Measurements from ENCODE around the gene RIMBP3C. TPM values are rescaled to one million over a fixed set of nuclear protein-coding genes. Genes with fewer than 3 reads are reported as not detected.

RIMBP3C gene
- total RNA-seq, 1 donor from 2014 or later: not detected

DNA sequence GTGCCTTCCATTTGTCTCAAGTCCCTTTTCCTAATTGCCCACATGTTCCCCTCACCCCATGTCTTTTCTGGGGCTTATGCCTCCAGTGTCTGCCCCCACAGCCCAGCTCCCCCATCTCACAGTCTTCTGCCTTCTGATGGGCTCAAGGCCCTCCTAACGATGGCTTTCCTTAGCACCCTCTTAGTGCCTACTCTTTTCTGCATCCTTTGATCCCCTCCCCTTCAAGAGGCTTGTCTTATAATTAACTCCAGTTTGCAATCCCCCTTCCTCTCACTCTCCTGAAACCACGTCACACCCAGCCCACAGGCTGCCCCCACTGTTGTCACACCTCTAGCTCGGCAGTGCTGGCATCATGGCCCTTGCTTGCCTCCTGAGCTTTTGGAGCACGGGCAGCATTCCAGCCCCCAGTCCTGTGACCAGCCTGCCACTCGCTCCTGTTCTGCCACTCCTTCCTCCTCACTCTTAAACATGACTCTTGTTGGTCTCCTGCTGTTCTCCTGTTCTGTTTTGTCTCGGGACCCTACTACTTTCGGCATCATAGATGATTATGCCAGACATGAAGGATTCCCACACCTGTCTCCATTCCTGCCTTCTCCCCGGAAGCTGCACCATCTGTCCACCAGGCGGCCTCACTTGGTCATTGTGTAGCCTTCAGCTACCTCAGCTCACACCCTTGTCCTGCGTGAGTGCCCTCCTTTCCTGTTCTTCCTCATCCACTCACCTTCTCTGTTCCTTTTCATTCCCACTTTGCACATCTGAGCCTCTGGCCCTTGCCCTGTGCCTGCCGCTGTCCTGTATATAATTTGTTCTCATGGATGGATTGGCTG, 42.4 kb upstream of the RIMBP3C start:
- Histone ChIP-seq H3K4me3 (no peak overlapping the region), H3K4me1 (peaks cover 9 to 29% of the 10 kb centered on the region in 2 donors), H3K27me3 (no peaks in the 10 kb centered on the region), H3K27ac (no peak overlapping the region), H3K9me3 (no peaks in the 10 kb centered on the region), H3K36me3 (peaks cover 34 to 36% of the 10 kb centered on the region in 2 donors)
- no peak for DNase-seq (ENCODE audit: low spot score in 2 of 2)
- intact Hi-C loops (cut with DNase I): loop anchor here (5.0 kb wide), 1 partner anchor 34 kb away; no protein-coding TSS in a partner anchor
- TF ChIP-seq, protein P1, sequence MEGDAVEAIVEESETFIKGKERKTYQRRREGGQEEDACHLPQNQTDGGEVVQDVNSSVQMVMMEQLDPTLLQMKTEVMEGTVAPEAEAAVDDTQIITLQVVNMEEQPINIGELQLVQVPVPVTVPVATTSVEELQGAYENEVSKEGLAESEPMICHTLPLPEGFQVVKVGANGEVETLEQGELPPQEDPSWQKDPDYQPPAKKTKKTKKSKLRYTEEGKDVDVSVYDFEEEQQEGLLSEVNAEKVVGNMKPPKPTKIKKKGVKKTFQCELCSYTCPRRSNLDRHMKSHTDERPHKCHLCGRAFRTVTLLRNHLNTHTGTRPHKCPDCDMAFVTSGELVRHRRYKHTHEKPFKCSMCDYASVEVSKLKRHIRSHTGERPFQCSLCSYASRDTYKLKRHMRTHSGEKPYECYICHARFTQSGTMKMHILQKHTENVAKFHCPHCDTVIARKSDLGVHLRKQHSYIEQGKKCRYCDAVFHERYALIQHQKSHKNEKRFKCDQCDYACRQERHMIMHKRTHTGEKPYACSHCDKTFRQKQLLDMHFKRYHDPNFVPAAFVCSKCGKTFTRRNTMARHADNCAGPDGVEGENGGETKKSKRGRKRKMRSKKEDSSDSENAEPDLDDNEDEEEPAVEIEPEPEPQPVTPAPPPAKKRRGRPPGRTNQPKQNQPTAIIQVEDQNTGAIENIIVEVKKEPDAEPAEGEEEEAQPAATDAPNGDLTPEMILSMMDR (IDR thresholded peaks at IDR 0.05): no peak

DNA sequence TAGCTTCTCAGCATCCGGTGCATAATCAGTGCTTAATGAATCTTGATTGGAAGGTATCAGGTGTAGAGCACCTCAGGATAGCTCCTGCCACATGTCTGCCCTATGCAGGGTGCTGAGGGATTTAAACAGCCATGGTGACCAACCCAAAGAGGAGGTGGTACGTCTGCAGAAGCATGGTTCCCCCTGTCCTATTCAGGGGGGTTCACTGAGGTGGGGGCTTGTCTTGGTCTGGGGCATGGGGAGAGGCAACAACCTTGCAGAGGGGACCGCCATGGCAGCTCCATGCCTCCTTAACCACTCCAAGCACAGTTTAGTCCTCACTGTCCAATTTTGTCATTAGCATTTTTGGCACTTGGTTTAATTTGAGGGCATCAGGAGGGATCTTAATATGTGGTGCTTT, 41.2 kb upstream of the RIMBP3C start:
- H3K27me3 ChIP-seq: no peaks in the 10 kb centered on the region
- H3K36me3 ChIP-seq: peaks cover 34 to 36% of the 10 kb centered on the region in 2 donors
- intact Hi-C loops (cut with DNase I): loop anchor here (5.0 kb wide), 1 partner anchor 35 kb away; no protein-coding TSS in a partner anchor

DNA sequence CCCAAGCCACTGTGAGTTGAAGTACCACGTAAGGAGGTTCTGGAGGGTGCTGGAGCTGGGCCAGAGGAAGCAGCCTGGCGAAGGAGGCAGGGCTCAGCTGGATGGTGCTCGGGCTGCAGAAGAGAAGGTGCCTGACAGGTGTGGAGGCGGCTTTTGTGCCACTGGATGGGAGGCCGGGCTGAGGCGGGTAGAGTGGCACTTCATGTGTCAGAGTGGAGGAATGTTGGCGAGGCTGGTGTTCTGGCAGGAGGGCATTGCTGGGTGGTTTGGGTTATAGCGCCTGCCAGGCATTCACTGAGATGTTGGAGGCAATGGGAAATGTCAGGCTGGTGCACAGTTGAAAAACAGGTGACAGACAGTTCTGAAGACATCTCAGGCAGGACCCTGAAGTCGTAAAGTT, 40.4 kb upstream of the RIMBP3C start:
- Histone ChIP-seq H3K27ac (peak overlapping the region; percentile 6 to 34), H3K9me3 (no peaks in the 10 kb centered on the region), H3K4me3 (no peak overlapping the region), H3K27me3 (no peaks in the 10 kb centered on the region), H3K36me3 (peaks cover 34 to 36% of the 10 kb centered on the region in 2 donors), H3K4me1 (peaks cover 9 to 32% of the 10 kb centered on the region in 2 donors)
- intact Hi-C loops (cut with DNase I): loop anchor here (5.0 kb wide), 1 partner anchor 36 kb away; no protein-coding TSS in a partner anchor
- no peak for DNase-seq (ENCODE audit: low spot score in 2 of 2)
- TF ChIP-seq, protein P1 (IDR thresholded peaks at IDR 0.05): no peak

More for the DNA sequence above, 41.2 kb upstream of the RIMBP3C start:
- DNase-seq (ENCODE audit: low spot score in 2 of 2): no peak
- Histone ChIP-seq H3K4me1 (peaks cover 9 to 32% of the 10 kb centered on the region in 2 donors), H3K9me3 (no peaks in the 10 kb centered on the region), H3K27ac (no peak overlapping the region), H3K4me3 (no peak overlapping the region)
- TF ChIP-seq, protein P1 (IDR thresholded peaks at IDR 0.05): no peak

DNA sequence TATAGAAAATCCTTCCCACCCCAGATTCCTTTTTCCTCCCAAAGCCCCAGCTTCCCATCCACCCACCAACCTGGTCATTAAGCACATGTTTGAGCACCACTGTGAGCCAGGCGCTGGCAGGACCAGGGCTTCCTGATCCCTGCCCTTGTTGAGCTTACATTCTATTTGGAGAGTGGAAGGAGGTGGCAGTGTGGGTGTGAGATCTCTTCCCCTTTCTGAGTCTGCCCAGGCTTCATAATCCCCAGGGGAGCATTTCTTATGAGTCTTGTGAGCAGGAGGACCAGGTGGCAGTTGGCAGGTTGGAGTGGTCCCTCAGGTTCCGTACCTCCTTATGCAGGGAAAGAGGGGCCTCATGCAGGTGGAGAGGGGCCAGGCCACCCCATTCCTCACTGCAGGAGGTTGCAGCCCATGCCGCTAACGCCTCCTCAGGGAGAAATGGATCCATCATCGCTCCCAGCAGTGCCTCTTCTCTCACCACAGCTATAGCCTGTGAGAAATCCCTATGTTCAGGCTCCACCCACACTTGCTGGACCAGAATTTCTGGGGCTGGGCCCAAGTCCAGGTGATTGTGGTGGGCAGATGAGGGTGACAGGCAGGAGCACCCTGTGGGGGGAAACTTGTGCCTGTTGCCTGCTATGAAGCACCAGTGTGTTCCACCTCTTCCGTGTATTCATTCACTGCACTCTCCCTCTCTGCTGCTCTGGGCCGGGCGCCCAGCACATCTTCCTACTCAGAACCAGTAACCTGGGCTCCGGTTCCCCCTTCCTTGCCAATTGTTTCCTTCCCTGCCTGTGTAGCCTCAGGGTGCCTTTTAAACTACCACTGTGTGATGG, 39.8 kb upstream of the RIMBP3C start:
- intact Hi-C loops (cut with DNase I): loop anchor here (5.0 kb wide), 1 partner anchor 36 kb away; no protein-coding TSS in a partner anchor
- Histone ChIP-seq H3K4me1 (peaks cover 9 to 32% of the 10 kb centered on the region in 2 donors), H3K27ac (peak overlapping the region; percentile 20 to 34), H3K27me3 (no peaks in the 10 kb centered on the region), H3K36me3 (peaks cover 31 to 32% of the 10 kb centered on the region in 2 donors), H3K4me3 (no peak overlapping the region), H3K9me3 (no peaks in the 10 kb centered on the region)
- DNase-seq (ENCODE audit: low spot score in 2 of 2): no peak
- TF ChIP-seq, protein P1 (IDR thresholded peaks at IDR 0.05): no peak

DNA sequence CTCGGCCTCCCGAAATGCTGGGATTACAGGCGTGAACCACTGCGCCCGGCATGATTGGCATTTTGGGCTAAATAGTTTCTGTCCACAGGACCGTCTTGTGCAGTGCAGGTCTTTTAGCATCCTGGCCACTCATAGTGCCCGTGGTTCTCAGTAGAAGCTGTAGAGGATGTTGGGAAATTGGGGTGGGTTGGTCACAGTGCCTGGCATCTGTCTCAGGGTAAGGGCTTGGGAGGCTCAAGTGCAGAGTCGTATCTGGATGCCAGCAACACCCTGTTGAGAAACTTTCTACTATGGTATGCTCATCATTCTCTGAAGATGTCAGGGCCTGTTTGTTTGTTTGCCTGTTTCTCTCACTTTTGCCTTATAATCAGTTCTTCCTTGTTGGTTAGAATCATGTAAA, 38.1 kb upstream of the RIMBP3C start:
- intact Hi-C loops (cut with DNase I): no loop called here
- Histone ChIP-seq H3K4me3 (no peak overlapping the region), H3K27ac (no peak overlapping the region), H3K36me3 (peaks cover 15 to 16% of the 10 kb centered on the region in 2 donors), H3K9me3 (no peaks in the 10 kb centered on the region), H3K27me3 (no peaks in the 10 kb centered on the region), H3K4me1 (peaks cover 9 to 32% of the 10 kb centered on the region in 2 donors)
- TF ChIP-seq, protein P1 (IDR thresholded peaks at IDR 0.05): no peak
- DNase-seq (ENCODE audit: low spot score in 2 of 2): no peak
